Sigmoid colon (tissue), 4 donors: Measurements from ENCODE around the gene FUBP3.

Experiments
- EP300 ChIP-seq, 4 donors: sonication (generic); formaldehyde crosslinking; IDR thresholded peaks; one replicate each; pipeline ENCODE4 v1.6.1; 2017; ENCODE audit warnings: antibody characterized with exemption in 4 of 4
- POLR2AphosphoS5 ChIP-seq, 4 donors: sonication (generic); formaldehyde crosslinking; IDR thresholded peaks; one replicate each; pipeline ENCODE4 v1.6.1; 2017; ENCODE audit warnings: antibody characterized with exemption in 4 of 4

- TF ChIP-seq EP300 (IDR thresholded peaks at IDR 0.05) (no peak), POLR2AphosphoS5 (IDR thresholded peaks at IDR 0.05) (no peak)
Measured at GRCh38 chr9:130669965-130670364, 90.6 kb downstream of the FUBP3 start.
